Astrocyte (in vitro differentiated cells and primary cell): ENCODE data around the gene KRTAP3-3. TPM values are rescaled to one million over a fixed set of nuclear protein-coding genes. Genes with fewer than 3 reads are reported as not detected.
"Not testable (repeated sequence)": the region's sequence is repeated elsewhere in the genome, so short reads cannot be mapped to it uniquely, and the experiment has no call there.

Source experiments
- DNase-seq: peaks from one replicate; pipeline ENCODE4 v3.0.0-alpha.2; 2010; ENCODE audit warnings: low read depth
- FAIRE-seq: peaks from 2 replicates; lab custom pipeline; 2011; peaks lifted over from hg19 to GRCh38; lab: Jason Lieb, UNC
- H2AFZ ChIP-seq: 2 replicates; pipeline ENCODE4 v1.6.0; 2012; ENCODE audit warnings: low read depth, low read length, inconsistent platforms
- H3K27ac ChIP-seq: 2 replicates; pipeline ENCODE4 v1.5.1; 2011; ENCODE audit warnings: low read depth, low read length, inconsistent platforms
- H3K27me3 ChIP-seq: 2 replicates; pipeline ENCODE4 v1.6.0; 2011; ENCODE audit warnings: low read length, inconsistent platforms; ENCODE audit not compliant: insufficient read depth
- H3K36me3 ChIP-seq: 2 replicates; pipeline ENCODE4 v1.5.1; 2011; ENCODE audit warnings: low read length, inconsistent platforms; ENCODE audit not compliant: insufficient read depth
- H3K4me1 ChIP-seq: 2 replicates; pipeline ENCODE4 v1.5.1; 2011; ENCODE audit warnings: low read length, inconsistent platforms; ENCODE audit not compliant: insufficient read depth
- H3K4me2 ChIP-seq: 2 replicates; pipeline ENCODE4 v1.6.0; 2012; ENCODE audit warnings: low read length, inconsistent platforms
- H3K4me3 ChIP-seq: 2 replicates; pipeline ENCODE4 v1.5.1; 2011; ENCODE audit warnings: low read depth, mild to moderate bottlenecking, low read length, inconsistent platforms; ENCODE audit not compliant: insufficient read depth
- H3K79me2 ChIP-seq: 2 replicates; pipeline ENCODE4 v1.6.0; 2012; ENCODE audit warnings: mild to moderate bottlenecking, low read length, inconsistent platforms; ENCODE audit not compliant: insufficient read depth
- H3K9ac ChIP-seq: 2 replicates; pipeline ENCODE4 v1.6.0; 2012; ENCODE audit warnings: mild to moderate bottlenecking, low read length, inconsistent platforms
- H3K9me3 ChIP-seq: 2 replicates; pipeline ENCODE4 v1.5.1; 2012; ENCODE audit warnings: low read depth, mild to moderate bottlenecking, low read length, inconsistent platforms; ENCODE audit not compliant: insufficient read depth
- H4K20me1 ChIP-seq: 2 replicates; pipeline ENCODE4 v1.6.0; 2012; ENCODE audit warnings: low read length, inconsistent platforms; ENCODE audit not compliant: insufficient read depth
- H3K27ac Mint-ChIP-seq: one replicate; pipeline ENCODE4 v1.8.0; 2021; ENCODE audit warnings: mild to moderate bottlenecking, mixed read lengths; ENCODE audit not compliant: unreplicated experiment
- H3K27me3 Mint-ChIP-seq: one replicate; pipeline ENCODE4 v1.8.0; 2021; ENCODE audit warnings: low read depth, mixed read lengths; ENCODE audit not compliant: unreplicated experiment
- H3K36me3 Mint-ChIP-seq: one replicate; pipeline ENCODE4 v1.8.0; 2021; ENCODE audit warnings: low read depth, mixed read lengths; ENCODE audit not compliant: unreplicated experiment
- H3K4me1 Mint-ChIP-seq: one replicate; pipeline ENCODE4 v1.8.0; 2021; ENCODE audit warnings: low read depth, mixed read lengths; ENCODE audit not compliant: unreplicated experiment
- H3K4me3 Mint-ChIP-seq: one replicate; pipeline ENCODE4 v1.8.0; 2021; ENCODE audit warnings: mild to moderate bottlenecking, moderate library complexity, mixed read lengths; ENCODE audit not compliant: unreplicated experiment
- H3K9me3 Mint-ChIP-seq: one replicate; pipeline ENCODE4 v1.8.0; 2021; ENCODE audit warnings: mild to moderate bottlenecking, mixed read lengths; ENCODE audit not compliant: unreplicated experiment
- CTCF ChIP-seq: IDR thresholded peaks from 2 replicates; pipeline ENCODE4 v1.5.1; 2011; ENCODE audit warnings: low read depth, mild to moderate bottlenecking, inconsistent platforms, low read length, moderate library complexity; ENCODE audit not compliant: insufficient read depth
- EZH2 ChIP-seq: IDR thresholded peaks from 2 replicates; pipeline ENCODE4 v1.6.1; 2012; ENCODE audit warnings: mild to moderate bottlenecking, low read length, inconsistent platforms; ENCODE audit not compliant: insufficient read depth
- total RNA-seq: library from RNA; stranded (reverse); gene quantifications from 2 replicates; pipeline ENCODE4 v1.2.1, GENCODE V29; 2021

Gene KRTAP3-3
- total RNA-seq, 1 donor from 2014 or later: not detected

- Histone ChIP-seq H2AFZ (no peak overlapping the region), H4K20me1 (no peaks in the 10 kb centered on the region), H3K79me2 (no peaks in the 10 kb centered on the region), H3K27ac (no peak overlapping the region), H3K4me2 (no peak overlapping the region), H3K36me3 (no peaks in the 10 kb centered on the region), H3K27me3 (no peaks in the 10 kb centered on the region), H3K9ac (no peak overlapping the region), H3K4me1 (no peaks in the 10 kb centered on the region), H3K4me3 (no peak overlapping the region), H3K9me3 (no peaks in the 10 kb centered on the region)
- no peak overlapping the region for H3K4me3 Mint-ChIP-seq
- DNase-seq (no peak), FAIRE-seq (no peak)
- no peak for TF ChIP-seq CTCF
- TF ChIP-seq EZH2: no peak
- no peaks in the 10 kb centered on the region for H3K27me3 Mint-ChIP-seq
- no peaks in the 10 kb centered on the region for H3K9me3 Mint-ChIP-seq
- H3K36me3 Mint-ChIP-seq: no peaks in the 10 kb centered on the region
- no peaks in the 10 kb centered on the region for H3K4me1 Mint-ChIP-seq
- no peak overlapping the region for H3K27ac Mint-ChIP-seq
These were observed 43.9 kb upstream of the KRTAP3-3 start for GRCh38 chr17:41037853-41038350.

DNA sequence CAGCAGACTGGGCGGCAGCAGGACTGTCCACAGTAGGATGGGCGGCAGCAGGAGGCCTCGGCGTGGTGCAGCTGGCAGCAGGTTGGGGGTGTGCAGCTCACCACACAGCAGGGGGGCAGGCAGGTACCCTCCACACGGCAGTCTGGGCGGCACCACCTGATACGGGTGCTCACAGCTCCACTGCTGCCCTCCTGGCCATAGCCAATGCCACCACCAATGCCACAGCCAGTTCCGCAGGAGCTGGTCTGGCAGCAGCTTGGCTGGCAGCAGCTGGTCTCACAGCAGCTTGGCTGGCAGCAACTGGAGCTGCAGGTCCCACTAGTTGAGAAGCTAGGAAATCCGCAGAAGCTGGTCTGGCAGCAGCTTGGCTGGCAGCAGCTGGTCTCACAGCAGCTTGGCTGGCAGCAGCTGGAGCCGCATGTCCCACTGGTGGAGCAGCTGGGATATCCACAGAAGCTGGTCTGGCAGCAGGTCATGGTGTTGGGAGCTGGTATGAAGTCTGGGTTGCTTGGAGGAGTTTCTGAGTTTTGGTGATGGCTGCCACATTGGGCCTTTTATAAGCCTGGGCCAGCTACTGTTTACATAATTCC, 40.5 kb upstream of the KRTAP3-3 start, which contains the start of gene KRTAP1-3:
Gene KRTAP1-3 (minus strand): TSS at position 529 of the 590 bp plus-strand sequence. CDS start 53 bp downstream, at position 476.
- not testable (repeated sequence) for H3K36me3 Mint-ChIP-seq, FAIRE-seq, H3K4me3 ChIP-seq, DNase-seq, H3K4me2 ChIP-seq, H3K4me1 Mint-ChIP-seq, H3K27me3 ChIP-seq, H3K9me3 ChIP-seq, H3K9ac ChIP-seq, H3K9me3 Mint-ChIP-seq, H3K27me3 Mint-ChIP-seq, H3K27ac Mint-ChIP-seq, H3K4me3 Mint-ChIP-seq, H4K20me1 ChIP-seq, H2AFZ ChIP-seq, H3K4me1 ChIP-seq, H3K36me3 ChIP-seq, H3K79me2 ChIP-seq, H3K27ac ChIP-seq

DNA sequence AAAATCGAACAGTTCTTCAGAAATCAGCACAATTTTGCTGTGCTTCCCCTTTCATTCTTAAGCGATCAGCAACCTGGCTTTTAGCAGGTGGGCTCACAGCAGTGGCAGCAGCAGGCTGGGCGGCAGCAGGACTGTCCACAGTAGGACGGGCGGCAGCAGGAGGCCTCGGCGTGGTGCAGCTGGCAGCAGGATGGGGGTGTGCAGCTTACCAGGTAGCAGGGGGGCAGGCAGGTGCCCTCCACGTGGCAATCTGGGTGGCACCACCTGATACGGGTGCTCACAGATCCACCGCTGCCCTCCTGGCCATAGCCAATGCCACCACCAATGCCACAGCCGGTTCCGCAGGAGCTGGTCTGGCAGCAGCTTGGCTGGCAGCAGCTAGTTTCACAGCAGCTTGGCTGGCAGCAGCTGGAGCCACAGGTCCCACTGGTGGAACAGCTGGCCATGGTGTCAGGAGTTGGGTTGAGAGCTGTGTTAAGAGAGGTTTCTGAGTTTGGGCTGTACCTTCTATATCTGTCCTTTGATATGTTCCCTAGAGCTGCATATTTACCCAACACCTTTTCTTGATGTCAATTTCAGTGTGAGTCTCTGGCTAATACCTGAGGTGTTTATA, 35.8 kb upstream of the KRTAP3-3 start, which contains the start of gene KRTAP1-4:
Gene KRTAP1-4 (minus strand): TSS at position 563 of the 613 bp plus-strand sequence. CDS start 117 bp downstream, at position 446.
- Mint-ChIP-seq H3K27ac (no peak within 1 kb of the TSS), H3K9me3 (no peaks in the 10 kb centered on the region), H3K27me3 (no peaks in the 10 kb centered on the region), H3K4me1 (no peaks in the 10 kb centered on the region), H3K36me3 (no peaks in the 10 kb centered on the region), H3K4me3 (no peak within 1 kb of the TSS)
- no peaks in the 10 kb centered on the region for H3K79me2 ChIP-seq
- no peaks in the 10 kb centered on the region for H3K36me3 ChIP-seq
- no peaks in the 10 kb centered on the region for H3K27me3 ChIP-seq
- no peaks in the 10 kb centered on the region for H3K9me3 ChIP-seq
- no peak within 1 kb of the TSS for H3K4me2 ChIP-seq
- TF ChIP-seq EZH2: no peak
- TF ChIP-seq CTCF: no peak
- no peak within 1 kb of the TSS for H2AFZ ChIP-seq
- DNase-seq: no peak
- H3K4me3 ChIP-seq: no peak within 1 kb of the TSS
- peaks cover 5% of the 10 kb centered on the region for H3K4me1 ChIP-seq
- FAIRE-seq: no peak
- no peak within 1 kb of the TSS for H3K9ac ChIP-seq
- no peak within 1 kb of the TSS for H3K27ac ChIP-seq
- no peaks in the 10 kb centered on the region for H4K20me1 ChIP-seq
